ENCODE measurements around the gene USP17L19.
"Not testable (repeated sequence)": the region's sequence is repeated elsewhere in the genome, so short reads cannot be mapped to it uniquely, and the experiment has no call there.

DNA sequence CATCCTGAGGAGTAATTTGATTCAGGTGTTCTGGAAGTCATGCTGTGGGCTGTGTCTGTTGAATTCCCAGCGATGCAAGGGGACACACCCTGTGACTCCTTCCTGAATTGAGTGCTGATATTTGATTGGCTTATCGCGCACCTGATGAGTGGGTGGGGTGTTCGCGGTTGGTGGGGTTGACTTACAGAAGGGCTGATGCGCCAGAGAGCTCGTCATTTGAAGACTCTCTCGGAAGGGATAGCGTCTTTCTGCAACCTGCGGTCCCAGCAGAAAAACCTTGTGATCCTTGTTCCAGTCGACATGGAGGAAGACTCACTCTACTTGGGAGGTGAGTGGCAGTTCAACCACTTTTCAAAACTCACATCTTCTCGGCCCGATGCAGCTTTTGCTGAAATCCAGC lies at the start of gene USP17L19:
- not testable (repeated sequence) for TF ChIP-seq EZH2phosphoT487 (IDR thresholded peaks at IDR 0.05; ENCODE audit: unreplicated experiment); CTCF (conservative IDR thresholded peaks at IDR 0.05; ENCODE audit: low read depth in 2 of 2); STAT1 (IDR thresholded peaks at IDR 0.05; ENCODE audit: unreplicated experiment); EZH2 (IDR thresholded peaks at IDR 0.05; ENCODE audit: low read depth, unreplicated experiment); ZNF114 (CRISPR knock-in tag; IDR thresholded peaks at IDR 0.05); POLR2AphosphoS5 (IDR thresholded peaks at IDR 0.05; ENCODE audit: low read depth); ETS1 (IDR thresholded peaks at IDR 0.05); JUNB (IDR thresholded peaks at IDR 0.05; ENCODE audit: unreplicated experiment); CREB1 (CRISPR knock-in tag; IDR thresholded peaks at IDR 0.05; ENCODE audit: low read depth)
- TF ChIP-seq, protein P1, sequence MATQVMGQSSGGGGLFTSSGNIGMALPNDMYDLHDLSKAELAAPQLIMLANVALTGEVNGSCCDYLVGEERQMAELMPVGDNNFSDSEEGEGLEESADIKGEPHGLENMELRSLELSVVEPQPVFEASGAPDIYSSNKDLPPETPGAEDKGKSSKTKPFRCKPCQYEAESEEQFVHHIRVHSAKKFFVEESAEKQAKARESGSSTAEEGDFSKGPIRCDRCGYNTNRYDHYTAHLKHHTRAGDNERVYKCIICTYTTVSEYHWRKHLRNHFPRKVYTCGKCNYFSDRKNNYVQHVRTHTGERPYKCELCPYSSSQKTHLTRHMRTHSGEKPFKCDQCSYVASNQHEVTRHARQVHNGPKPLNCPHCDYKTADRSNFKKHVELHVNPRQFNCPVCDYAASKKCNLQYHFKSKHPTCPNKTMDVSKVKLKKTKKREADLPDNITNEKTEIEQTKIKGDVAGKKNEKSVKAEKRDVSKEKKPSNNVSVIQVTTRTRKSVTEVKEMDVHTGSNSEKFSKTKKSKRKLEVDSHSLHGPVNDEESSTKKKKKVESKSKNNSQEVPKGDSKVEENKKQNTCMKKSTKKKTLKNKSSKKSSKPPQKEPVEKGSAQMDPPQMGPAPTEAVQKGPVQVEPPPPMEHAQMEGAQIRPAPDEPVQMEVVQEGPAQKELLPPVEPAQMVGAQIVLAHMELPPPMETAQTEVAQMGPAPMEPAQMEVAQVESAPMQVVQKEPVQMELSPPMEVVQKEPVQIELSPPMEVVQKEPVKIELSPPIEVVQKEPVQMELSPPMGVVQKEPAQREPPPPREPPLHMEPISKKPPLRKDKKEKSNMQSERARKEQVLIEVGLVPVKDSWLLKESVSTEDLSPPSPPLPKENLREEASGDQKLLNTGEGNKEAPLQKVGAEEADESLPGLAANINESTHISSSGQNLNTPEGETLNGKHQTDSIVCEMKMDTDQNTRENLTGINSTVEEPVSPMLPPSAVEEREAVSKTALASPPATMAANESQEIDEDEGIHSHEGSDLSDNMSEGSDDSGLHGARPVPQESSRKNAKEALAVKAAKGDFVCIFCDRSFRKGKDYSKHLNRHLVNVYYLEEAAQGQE (IDR thresholded peaks at IDR 0.05; ENCODE audit: unreplicated experiment) = not testable (repeated sequence)

Data from GM23338 (cell line).